Urinary bladder (tissue), 4 donors: ENCODE measurements around the gene TULP1. TPM values are rescaled to one million over a fixed set of nuclear protein-coding genes. Genes with fewer than 3 reads are reported as not detected.

Experiments used
- DNase-seq: peaks from one replicate; pipeline ENCODE4 v3.0.0-alpha.2; 2015; ENCODE audit errors: extremely low spot score
- H3K27ac ChIP-seq: one replicate; pipeline ENCODE4 v1.5.1; 2013; ENCODE audit warnings: low read depth, mild to moderate bottlenecking, moderate library complexity
- H3K36me3 ChIP-seq: one replicate; pipeline ENCODE4 v1.6.1; 2013; ENCODE audit warnings: mild to moderate bottlenecking, moderate library complexity; ENCODE audit not compliant: insufficient read depth
- H3K4me1 ChIP-seq: one replicate; pipeline ENCODE4 v1.6.1; 2013; ENCODE audit warnings: mild to moderate bottlenecking, moderate library complexity; ENCODE audit not compliant: insufficient read depth
- H3K4me3 ChIP-seq: one replicate; pipeline ENCODE4 v1.5.1; 2013; ENCODE audit warnings: low read depth, low read length
- WGBS: extraction: QIAGEN DNeasy Blood & Tissue Kit; methylation state at CpG from one replicate; pipeline ENCODE4 v1.1.7; 2013; 5-methylcytosine and 5-hydroxymethylcytosine counted together
- polyA plus RNA-seq: library from polyadenylated mRNA; stranded (reverse); fragments of 200-250 nt; gene quantifications from one replicate; pipeline ENCODE4 v1.2.3, GENCODE V29; 2013
- total RNA-seq: library from RNA; depleted of rRNA; stranded (reverse); fragments of >200 nt; gene quantifications from one replicate; pipeline ENCODE4 v1.2.3, GENCODE V29; 2014
- donor health status: healthy with polysubstance abuse.
- donor health status: healthy.

The TULP1 gene
- total RNA-seq (1.3 TPM), polyA plus RNA-seq (0.34 TPM)

DNA sequence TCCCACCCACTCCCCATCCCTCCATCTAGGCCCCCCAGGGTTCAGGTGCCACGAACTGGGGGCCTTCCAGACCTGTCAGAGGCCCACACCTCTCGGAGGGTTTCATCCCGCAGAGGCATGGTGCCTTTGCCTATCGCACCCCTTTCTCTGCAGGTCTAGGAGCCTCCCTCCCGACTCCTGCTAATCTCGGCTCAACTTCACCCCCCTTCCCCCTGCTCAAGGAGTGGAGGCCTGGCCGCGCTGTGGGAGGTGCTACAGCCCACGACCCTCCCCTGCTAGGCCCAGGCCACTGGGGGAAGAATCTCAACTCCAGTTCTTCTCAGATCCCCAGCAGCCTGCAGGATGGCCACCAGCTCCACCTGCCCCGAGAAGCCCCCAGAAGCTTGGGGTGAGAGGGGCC is at the start of gene TULP1:
Gene TULP1 (minus strand): TSS at position 157 of the 400 bp plus-strand sequence. CDS start 38 bp downstream, at position 119.
- Histone ChIP-seq H3K27ac (no peak within 1 kb of the TSS), H3K36me3 (no peaks in the 10 kb centered on the region), H3K4me1 (no peaks in the 10 kb centered on the region), H3K4me3 (peak within 1 kb of the TSS; percentile 31)
- WGBS, result 86% methylated on average over 10 of the region's 10 CpGs
- DNase-seq, result no peak

DNA sequence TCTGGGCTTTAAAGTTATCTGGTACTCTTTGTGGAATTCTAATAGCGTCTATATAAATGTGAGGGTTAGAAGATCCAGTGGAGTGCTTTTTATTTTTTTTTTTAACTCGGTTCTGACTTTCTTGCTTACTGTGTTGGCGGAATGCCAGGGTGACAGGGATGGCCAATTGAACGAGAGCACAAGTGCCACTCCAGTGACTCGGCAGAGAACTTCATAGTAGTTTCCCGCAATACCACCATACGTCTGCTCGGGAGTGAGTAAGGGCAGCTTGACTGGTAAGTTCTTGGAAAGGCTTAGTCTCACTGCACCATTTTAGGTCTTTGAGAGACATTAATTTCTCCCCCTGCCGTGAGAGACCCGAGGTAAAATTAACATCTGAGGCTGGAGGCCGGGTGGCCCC is 49.4 kb upstream of the TULP1 start:
- WGBS, result 58% methylated on average over 11 of the region's 11 CpGs
- H3K27ac ChIP-seq, result peak overlapping the region; percentile 5
- no peak for DNase-seq

DNA sequence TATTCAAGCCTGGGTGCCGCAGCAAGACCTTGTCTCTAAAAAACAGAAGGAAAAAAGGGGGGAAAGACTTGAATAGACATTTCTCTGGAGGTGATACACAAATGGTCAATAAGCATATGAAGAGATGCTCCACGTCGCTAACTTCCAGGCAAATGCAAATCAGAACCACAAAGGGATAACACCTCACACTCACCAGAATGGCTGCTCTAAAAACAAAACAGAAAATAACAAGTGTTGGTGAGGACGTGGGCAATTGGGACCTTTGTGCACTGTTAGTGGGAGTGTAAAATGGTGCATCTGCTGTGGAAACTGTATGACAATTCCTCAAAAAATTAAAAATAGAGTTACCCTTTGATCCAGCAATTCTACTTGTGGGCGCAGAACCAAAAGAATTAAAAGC is 48.4 kb upstream of the TULP1 start:
- H3K4me3 ChIP-seq, result no peak overlapping the region

More for the DNA sequence above, 49.4 kb upstream of the TULP1 start:
- H3K4me1 ChIP-seq, result no peaks in the 10 kb centered on the region
- H3K36me3 ChIP-seq, result no peaks in the 10 kb centered on the region
- H3K4me3 ChIP-seq, result no peak overlapping the region

GRCh38 chr6:35558571-35558970 is 45.9 kb upstream of the TULP1 start:
- DNase-seq, result no peak
- 90% methylated on average over 12 of the region's 12 CpGs for WGBS
- no peaks in the 10 kb centered on the region for H3K4me1 ChIP-seq
- H3K4me3 ChIP-seq, result no peak overlapping the region
- H3K27ac ChIP-seq, result no peak overlapping the region
- H3K36me3 ChIP-seq, result no peaks in the 10 kb centered on the region

More for the DNA sequence above, 48.4 kb upstream of the TULP1 start:
- Histone ChIP-seq H3K36me3 (no peaks in the 10 kb centered on the region), H3K4me1 (no peaks in the 10 kb centered on the region), H3K27ac (no peak overlapping the region)
- 79% methylated on average over 5 of the region's 5 CpGs for WGBS
- no peak for DNase-seq

DNA sequence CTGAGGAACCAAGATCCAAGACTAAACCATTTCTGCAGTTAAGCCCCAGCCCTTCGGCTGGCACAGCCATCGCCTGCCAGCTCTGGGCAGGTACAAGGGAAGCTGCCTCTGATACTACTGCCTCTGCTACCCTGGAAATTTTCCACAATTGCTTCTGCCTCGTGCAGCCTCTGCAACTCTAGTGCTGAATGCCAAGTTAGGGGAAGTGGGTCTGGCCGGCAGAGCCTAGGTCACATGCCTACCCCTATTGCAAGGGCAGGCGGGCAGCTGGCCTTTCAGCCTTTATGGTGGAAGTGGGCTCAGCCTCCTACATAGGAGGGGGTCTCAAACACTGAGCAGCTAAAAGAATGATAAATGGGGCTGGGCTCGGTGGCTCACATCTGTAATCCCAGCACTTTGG is 44.5 kb upstream of the TULP1 start:
- Histone ChIP-seq H3K4me1 (no peaks in the 10 kb centered on the region), H3K27ac (no peak overlapping the region), H3K36me3 (no peaks in the 10 kb centered on the region), H3K4me3 (no peak overlapping the region)
- no peak for DNase-seq
- WGBS, result 75% methylated on average over 6 of the region's 6 CpGs

DNA sequence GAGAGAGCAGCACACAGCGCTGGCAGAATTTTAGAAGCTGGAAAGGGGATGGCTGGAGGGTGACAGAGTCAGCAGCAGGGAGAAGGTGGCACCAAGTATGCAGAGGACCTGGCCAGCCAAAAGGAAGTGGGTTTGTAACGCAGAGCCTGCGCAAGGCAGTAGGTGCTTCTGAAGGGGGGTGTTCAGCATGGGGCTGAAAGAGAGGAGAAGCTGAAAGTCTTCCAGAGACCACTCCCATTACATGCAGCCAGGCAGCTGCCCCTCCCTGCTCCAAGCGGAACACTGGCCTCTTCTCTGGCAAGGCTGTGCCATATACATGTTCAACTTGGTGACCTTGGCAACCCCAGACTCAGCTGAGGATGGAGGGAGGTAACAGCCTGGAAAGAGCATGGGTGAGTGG is 42.1 kb upstream of the TULP1 start:
- no peak for DNase-seq
- H3K4me3 ChIP-seq, result no peak overlapping the region
- 88% methylated on average over 4 of the region's 4 CpGs for WGBS
- H3K27ac ChIP-seq, result no peak overlapping the region
- no peaks in the 10 kb centered on the region for H3K4me1 ChIP-seq
- H3K36me3 ChIP-seq, result no peaks in the 10 kb centered on the region

DNA sequence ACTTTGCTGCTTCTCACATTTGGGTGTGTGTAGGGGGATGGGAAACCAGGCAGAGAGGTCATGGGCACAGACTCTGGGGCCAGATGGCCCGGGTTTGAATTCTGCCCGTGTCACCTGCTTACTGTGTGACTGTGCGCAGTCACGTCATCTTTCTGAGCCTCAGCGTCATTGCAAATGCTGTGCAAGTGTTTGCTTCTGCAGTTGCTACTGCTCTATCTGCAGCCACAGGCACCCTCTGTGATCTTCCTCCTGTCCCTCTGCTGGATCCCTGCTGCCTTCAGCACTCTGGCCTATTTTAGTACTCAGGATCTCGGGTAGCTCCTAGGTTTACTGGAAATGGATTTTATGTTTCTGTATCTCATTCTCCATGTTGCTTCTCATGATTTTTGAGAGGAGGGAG is 40.6 kb upstream of the TULP1 start:
- H3K27ac ChIP-seq, result no peak overlapping the region
- no peak for DNase-seq
- H3K36me3 ChIP-seq, result no peaks in the 10 kb centered on the region
- WGBS, result 80% methylated on average over 6 of the region's 6 CpGs
- H3K4me1 ChIP-seq, result no peaks in the 10 kb centered on the region
- H3K4me3 ChIP-seq, result no peak overlapping the region

- WGBS, result 70% methylated on average over 5 of the region's 5 CpGs
- no peak overlapping the region for H3K27ac ChIP-seq
- H3K36me3 ChIP-seq, result no peaks in the 10 kb centered on the region
- H3K4me3 ChIP-seq, result no peak overlapping the region
- no peak for DNase-seq
- no peaks in the 10 kb centered on the region for H3K4me1 ChIP-seq
Observed at GRCh38 chr6:35552285-35552917, 39.7 kb upstream of the TULP1 start.

- no peak overlapping the region for H3K27ac ChIP-seq
- no peaks in the 10 kb centered on the region for H3K4me1 ChIP-seq
- no peak overlapping the region for H3K4me3 ChIP-seq
- DNase-seq, result no peak
- 67% methylated on average over 1 of the region's 1 CpG for WGBS
- H3K36me3 ChIP-seq, result no peaks in the 10 kb centered on the region
Observed at GRCh38 chr6:35550437-35550836, 37.7 kb upstream of the TULP1 start.

- H3K27ac ChIP-seq, result no peak overlapping the region
- no peak for DNase-seq
- WGBS, result 22% methylated on average over 6 of the region's 6 CpGs
- no peak overlapping the region for H3K4me3 ChIP-seq
- no peaks in the 10 kb centered on the region for H3K4me1 ChIP-seq
- no peaks in the 10 kb centered on the region for H3K36me3 ChIP-seq
Observed at GRCh38 chr6:35547676-35548075, 35.0 kb upstream of the TULP1 start.

DNA sequence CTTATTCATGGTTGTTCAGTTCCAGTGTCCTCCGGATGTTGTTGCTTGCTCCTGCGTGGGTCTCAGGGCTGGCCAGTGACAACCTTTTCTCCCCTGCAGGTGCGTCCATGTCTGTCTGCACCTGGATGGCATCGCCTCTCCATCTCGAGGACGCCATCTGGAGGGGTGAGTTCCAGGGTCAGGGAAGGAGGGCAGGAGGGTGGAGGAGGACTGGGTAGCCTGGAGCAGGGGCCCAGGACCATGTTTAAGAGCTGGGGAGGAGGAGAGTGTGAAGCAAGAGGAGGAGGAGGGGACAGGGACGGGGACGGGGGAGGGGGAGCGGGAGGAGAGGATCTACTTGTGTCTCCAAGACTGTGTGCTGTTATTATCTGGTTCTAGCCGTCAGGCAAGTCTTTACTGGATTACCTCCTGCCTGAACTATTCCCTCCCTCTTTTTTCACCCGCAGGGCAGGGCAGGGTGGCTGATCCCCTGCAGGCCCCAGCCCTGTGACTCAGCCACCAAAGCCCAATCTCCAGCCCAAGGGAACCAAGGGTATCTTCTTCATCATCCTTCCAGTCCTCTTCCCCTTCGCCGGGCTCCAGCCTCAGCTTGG is 32.2 kb upstream of the TULP1 start:
- H3K4me3 ChIP-seq, result no peak overlapping the region
- no peak for DNase-seq
- H3K4me1 ChIP-seq, result no peaks in the 10 kb centered on the region
- H3K36me3 ChIP-seq, result no peaks in the 10 kb centered on the region
- 65% methylated on average over 13 of the region's 13 CpGs for WGBS
- no peak overlapping the region for H3K27ac ChIP-seq

DNA sequence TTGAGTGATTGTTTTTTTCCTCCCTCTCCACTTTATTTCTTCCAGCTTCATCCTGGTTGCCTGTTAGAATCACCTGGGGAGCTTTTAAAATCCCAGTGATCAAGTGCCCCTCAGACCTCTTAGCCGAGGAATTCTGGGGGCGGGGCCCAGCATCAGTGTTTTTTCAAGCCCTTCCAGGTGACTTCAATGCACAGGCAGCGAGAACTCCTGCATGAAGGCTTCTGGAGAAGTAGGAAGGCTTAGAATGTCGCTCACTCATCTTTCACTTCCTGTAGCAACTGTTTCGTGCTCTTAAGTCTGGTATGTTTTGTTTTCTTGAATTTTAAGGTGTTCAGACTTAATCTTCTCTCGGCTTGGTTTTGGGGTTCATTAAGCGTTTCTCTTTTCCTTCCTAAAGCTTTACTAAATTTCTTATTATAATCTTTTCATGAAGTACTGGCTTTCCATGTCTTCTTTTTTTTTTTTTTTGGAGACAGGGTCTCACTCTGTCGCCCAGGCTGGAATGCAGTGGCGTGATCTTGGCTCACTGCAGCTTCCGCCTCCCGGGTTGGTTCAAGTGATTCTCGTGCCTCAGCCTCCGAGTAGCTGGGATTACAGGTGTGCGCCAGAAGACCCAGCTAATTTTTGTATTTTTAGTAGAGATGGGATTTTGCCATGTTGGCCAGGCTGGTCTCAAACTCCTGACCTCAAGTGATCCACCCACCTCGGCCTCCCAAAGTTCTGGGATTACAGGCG is 30.9 kb upstream of the TULP1 start:
- WGBS, result 85% methylated on average over 16 of the region's 16 CpGs
- Histone ChIP-seq H3K4me1 (no peaks in the 10 kb centered on the region), H3K4me3 (no peak overlapping the region), H3K27ac (no peak overlapping the region), H3K36me3 (no peaks in the 10 kb centered on the region)
- no peak for DNase-seq

GRCh38 chr6:35541836-35542235 is 29.1 kb upstream of the TULP1 start:
- DNase-seq, result no peak
- Histone ChIP-seq H3K36me3 (no peaks in the 10 kb centered on the region), H3K4me1 (no peaks in the 10 kb centered on the region), H3K27ac (no peak overlapping the region), H3K4me3 (no peak overlapping the region)
- 85% methylated on average over 2 of the region's 2 CpGs for WGBS

DNA sequence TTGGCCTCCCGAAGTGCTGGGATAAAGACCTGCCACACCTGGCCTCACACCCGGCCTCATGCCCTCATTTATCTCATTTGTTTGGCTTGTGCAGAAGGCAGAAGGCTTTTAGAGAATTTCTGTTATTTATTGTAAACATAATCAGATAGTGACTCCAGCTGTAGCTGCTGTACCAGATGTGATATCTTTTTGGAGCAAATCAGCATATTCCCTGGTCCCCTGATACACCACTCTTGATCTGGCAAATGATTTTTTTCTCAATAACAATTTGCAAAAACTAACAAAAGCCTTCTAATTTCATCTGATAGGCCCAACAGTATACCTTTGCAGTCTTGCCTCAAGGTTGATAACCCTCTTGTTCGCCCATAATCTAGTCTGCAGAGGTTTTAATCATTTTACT is 26.5 kb upstream of the TULP1 start:
- no peak for DNase-seq
- Histone ChIP-seq H3K36me3 (no peaks in the 10 kb centered on the region), H3K27ac (no peak overlapping the region), H3K4me3 (no peak overlapping the region), H3K4me1 (no peaks in the 10 kb centered on the region)
- WGBS, result 77% methylated on average over 3 of the region's 3 CpGs
